ENCODE measurements around the gene ANAPC16.
"Not testable (repeated sequence)": the region's sequence is repeated elsewhere in the genome, so short reads cannot be mapped to it uniquely, and the experiment has no call there.

ANAPC16 gene

DNA sequence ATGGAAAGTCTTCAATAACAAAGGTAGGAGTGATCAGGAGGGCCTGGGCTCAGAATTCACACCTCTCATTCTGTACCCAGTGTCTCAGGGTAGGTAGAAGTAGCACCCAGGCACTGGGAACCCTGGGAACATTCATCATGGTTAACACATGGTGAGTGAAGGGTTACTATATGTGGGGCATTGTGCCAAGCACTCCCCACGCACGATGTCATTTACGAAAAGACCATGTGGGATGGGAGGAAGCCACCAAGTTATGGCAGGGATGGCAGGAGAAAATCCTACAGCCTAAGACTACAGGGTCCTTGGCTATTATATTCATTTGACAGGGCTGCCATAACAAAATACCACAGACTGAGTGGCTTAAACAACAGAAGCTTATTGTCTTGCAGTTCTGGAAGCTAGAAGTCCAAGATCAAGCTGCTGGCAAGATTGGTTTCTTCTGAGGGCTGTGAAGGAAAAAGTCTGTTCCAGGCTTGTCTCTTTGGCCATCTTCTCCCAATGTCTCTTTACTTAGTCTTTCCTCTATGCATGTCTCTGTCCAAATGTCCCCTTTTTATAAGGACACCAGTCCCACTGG lies 30.2 kb downstream of the ANAPC16 start:
- DNase-seq: peak in 1 of 2 experiments; percentile 36

GRCh38 chr10:72248468-72249151 lies 32.8 kb downstream of the ANAPC16 start:
- peak; percentile 77 to 78 for DNase-seq

GRCh38 chr10:72249176-72249862 lies 33.5 kb downstream of the ANAPC16 start:
- not testable (repeated sequence) for DNase-seq

DNA sequence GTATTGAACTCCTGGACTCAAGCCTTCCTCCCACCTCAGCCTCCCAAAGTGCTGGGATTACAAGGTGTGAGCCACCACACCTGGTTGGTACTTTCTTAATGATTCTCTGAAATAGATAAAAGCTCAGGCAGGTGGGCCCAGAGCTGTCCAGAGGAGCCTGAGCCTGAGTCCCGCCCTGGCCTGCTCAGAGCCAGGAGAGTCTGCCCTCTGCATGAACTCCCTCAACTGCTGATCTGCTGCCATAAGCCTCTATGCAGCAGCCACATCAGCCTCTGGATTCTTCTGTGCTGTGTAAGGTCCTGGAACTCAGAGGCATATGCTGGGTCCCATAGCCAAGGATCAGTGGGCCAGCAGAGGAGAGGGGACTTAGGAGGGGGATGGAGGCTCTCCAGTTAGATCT lies 34.9 kb downstream of the ANAPC16 start:
- no peak for DNase-seq

GRCh38 chr10:72251635-72252034 lies 35.8 kb downstream of the ANAPC16 start:
- no peak for DNase-seq

DNA sequence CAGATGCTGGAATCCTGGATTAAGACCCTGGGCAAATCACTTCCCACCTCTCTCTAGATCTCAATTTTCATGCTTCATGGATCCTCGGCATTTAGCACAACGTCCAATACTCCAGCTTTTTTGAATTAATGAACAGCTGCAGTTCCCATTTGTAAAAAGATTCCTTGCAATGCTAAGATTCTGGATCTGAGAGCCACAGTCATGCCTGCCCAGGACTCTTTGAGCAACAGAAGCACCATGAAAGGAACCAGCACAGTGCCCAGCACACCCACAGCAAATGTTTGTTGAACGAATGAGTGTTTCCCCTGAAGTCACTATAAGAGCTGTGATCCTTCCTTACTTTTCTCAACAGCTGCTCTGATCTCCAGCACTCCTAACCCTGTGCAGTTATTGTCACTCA lies 37.2 kb downstream of the ANAPC16 start:
- DNase-seq: no peak

DNA sequence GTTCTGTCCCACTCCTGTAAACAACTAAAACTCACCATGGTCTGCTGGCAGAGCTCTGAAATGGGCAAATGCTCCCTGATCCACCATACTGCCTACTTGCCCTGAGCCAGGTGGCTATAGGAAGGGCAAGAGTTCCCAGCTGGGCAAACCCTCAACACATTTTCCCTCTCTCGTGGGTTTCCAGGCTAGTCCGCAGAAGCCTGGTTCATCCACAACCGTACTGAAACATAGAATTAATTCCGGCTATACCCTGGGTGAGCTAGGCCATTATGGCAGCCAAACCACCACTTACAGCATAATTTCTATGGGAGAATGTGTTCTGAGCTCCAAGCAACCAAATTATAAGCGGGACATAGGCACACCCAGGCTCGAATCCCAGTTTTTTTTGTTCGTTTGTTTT lies 37.8 kb downstream of the ANAPC16 start:
- no peak for DNase-seq

- DNase-seq: peak; percentile 57 to 70
These were observed 39.2 kb downstream of the ANAPC16 start for GRCh38 chr10:72254813-72255568.

DNA sequence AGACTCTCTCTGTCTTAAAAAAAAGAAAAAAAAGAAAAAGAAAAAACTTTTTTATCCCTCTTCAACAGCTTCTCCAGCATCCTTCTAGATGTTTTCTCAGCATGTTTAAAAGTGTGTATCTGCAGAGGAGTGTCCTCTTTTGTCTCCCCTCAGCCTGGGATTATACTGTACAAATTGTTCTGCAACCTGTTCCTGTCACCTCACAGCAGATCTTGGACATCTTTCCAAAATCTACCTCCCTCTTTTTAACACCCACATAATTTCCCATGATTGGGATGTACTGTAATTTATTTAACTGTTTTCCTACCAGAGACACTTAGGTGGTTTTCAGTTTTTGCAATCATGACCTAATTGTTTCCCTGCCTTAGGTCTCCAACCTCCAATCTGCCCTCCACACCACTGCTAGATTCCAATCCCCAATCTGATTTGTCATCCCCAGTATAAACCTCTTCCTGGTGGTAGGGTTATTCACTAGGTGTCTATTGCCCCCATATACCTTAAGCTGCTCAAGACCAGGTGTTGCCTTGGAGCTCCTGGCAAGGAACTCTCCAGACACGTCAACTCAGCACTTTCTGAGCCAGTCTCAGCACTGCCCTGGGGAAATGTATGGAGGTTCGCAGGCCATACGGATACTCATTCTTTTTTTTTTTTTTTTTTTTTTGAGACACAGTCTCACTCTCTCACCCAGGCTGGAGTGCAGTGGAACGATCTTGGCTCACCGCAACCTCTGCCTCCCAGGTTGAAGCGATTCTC lies 40.3 kb downstream of the ANAPC16 start:
- no peak for DNase-seq

GRCh38 chr10:72257051-72257892 lies 41.5 kb downstream of the ANAPC16 start:
- no peak for DNase-seq

GRCh38 chr10:72258617-72259016 lies 42.8 kb downstream of the ANAPC16 start:
- DNase-seq: no peak

- peak; percentile 42 to 52 for DNase-seq
These were observed 43.9 kb downstream of the ANAPC16 start for GRCh38 chr10:72259491-72260238.

GRCh38 chr10:72260239-72260975 lies 44.6 kb downstream of the ANAPC16 start:
- peak; percentile 96 to 97 for DNase-seq

DNA sequence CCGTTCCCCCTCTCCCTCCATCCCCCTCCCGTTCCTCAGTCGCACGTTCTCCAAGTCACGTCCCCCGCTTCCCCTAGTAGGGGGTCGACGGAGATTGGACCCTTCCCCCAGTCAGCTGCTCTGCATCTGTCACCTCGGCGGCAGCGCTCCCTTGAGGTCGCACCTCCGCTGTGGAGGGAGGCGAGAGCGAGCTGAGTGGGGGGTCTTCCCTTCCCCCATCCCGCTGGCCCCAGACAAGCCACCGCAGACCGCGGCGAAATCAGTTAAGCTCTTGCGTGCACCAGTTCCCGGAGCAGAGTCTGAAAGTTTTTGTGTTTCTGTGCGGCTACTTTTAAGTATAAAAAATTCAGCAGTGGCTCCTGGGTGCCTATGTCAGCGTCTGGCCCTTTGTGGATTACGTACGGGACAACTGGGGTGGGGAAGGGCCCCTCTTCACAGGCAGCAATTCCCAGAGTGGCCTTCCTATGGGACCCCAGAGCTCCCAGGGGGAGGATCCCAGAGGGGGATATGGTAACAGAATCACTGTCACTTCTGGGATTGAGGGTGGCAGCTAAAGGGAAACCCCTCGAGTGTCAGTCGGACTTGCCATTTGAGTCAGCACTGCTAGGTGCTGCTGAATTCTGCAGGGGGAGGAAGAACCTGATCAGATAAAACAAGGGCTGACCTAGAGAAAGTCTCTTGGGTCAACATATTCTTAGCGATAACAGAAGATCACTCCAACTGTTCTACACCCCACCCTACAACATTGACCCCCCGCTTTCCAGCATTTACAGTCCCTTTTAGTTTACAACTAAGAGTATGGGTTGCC lies 45.4 kb downstream of the ANAPC16 start:
- DNase-seq: peak in 1 of 2 experiments; percentile 84

GRCh38 chr10:72261784-72262404 lies 46.1 kb downstream of the ANAPC16 start:
- DNase-seq: no peak

- no peak for DNase-seq
These were observed 47.9 kb downstream of the ANAPC16 start for GRCh38 chr10:72263613-72264241.

GRCh38 chr10:72264536-72264935 lies 48.7 kb downstream of the ANAPC16 start:
- no peak for DNase-seq

DNA sequence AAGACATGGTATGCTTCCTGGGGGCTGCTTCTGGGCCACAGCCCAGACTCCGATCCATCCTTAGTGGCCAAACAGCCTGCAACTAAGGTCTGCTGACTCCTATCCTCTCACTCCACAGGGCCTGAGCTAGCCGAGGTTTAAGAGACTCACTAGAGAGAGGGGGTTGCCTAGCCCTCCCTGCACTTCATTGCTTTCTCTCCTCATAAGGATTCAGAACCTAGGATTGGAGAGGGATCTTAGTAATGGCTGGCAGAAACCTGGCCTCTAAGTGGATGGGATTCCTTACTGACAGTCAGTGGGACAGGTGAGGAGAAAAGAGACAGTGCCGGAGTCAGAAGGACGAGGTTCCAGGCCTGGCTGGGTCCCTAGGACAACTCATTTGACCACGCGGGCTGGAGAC lies 49.7 kb downstream of the ANAPC16 start:
- DNase-seq: no peak

Data from activated T-cell treated with anti-CD3 and anti-CD28 coated beads, Interleukin-2, amount 50 U/mL, for 48 hours (primary cell).